ENCODE measurements around the gene CRACR2B.

Gene CRACR2B

GRCh38 chr11:839875-840617, 12.3 kb downstream of the CRACR2B start:
- DNase-seq (ENCODE audit: low read depth) = peak; percentile 49

- no peak for DNase-seq (ENCODE audit: low read depth)
Measured at GRCh38 chr11:841981-842369, 14.3 kb downstream of the CRACR2B start.

GRCh38 chr11:842370-843002, 14.8 kb downstream of the CRACR2B start, which contains the start of the genes POLR2L and TSPAN4:
TSS of gene POLR2L (minus strand) at chr11:842529. CDS start at chr11:842508, 21 bp downstream.
TSS of gene TSPAN4 (plus strand) at chr11:842852. CDS start at chr11:850305, 7,453 bp downstream.
- peak; percentile 94 for DNase-seq (ENCODE audit: low read depth)

GRCh38 chr11:843086-843734, 15.5 kb downstream of the CRACR2B start:
- DNase-seq (ENCODE audit: low read depth) = peak; percentile 46

GRCh38 chr11:843818-844692, 16.3 kb downstream of the CRACR2B start:
- peak; percentile 92 for DNase-seq (ENCODE audit: low read depth)

GRCh38 chr11:844693-845644, 17.2 kb downstream of the CRACR2B start:
- peak; percentile 79 for DNase-seq (ENCODE audit: low read depth)

- DNase-seq (ENCODE audit: low read depth) = no peak
Measured at GRCh38 chr11:845872-846495, 18.3 kb downstream of the CRACR2B start.

GRCh38 chr11:846496-847098, 18.9 kb downstream of the CRACR2B start:
- peak; percentile 78 for DNase-seq (ENCODE audit: low read depth)

- DNase-seq (ENCODE audit: low read depth) = no peak
Measured at GRCh38 chr11:847876-848275, 20.2 kb downstream of the CRACR2B start.

GRCh38 chr11:848380-848931, 20.7 kb downstream of the CRACR2B start:
- peak; percentile 45 for DNase-seq (ENCODE audit: low read depth)

- no peak for DNase-seq (ENCODE audit: low read depth)
Measured at GRCh38 chr11:849104-849824, 21.5 kb downstream of the CRACR2B start.

GRCh38 chr11:849951-850774, 22.4 kb downstream of the CRACR2B start:
- DNase-seq (ENCODE audit: low read depth) = no peak

- DNase-seq (ENCODE audit: low read depth) = no peak
Measured at GRCh38 chr11:850775-851763, 23.4 kb downstream of the CRACR2B start.

- no peak for DNase-seq (ENCODE audit: low read depth)
Measured at GRCh38 chr11:852762-853161, 25.0 kb downstream of the CRACR2B start.

- DNase-seq (ENCODE audit: low read depth) = no peak
Measured at GRCh38 chr11:853682-854448, 26.1 kb downstream of the CRACR2B start.

Measured in ELR (cell line).